K562 (cell line): Measurements from ENCODE around the gene SEC14L5. TPM values are rescaled to one million over a fixed set of nuclear protein-coding genes. Genes with fewer than 3 reads are reported as not detected.

ENCODE experiments used
- CBFA2T2 ChIP-seq: fragments of 450-650 bp; conservative IDR thresholded peaks from 2 replicates; pipeline ENCODE4 v1.6.1; 2017; ENCODE audit warnings: mild to moderate bottlenecking
- CLOCK ChIP-seq: fragments of 250-450 bp; sonication (Bioruptor Pico); IDR thresholded peaks from 2 replicates; pipeline ENCODE4 v1.4.0; 2020; ENCODE audit warnings: mild to moderate bottlenecking, moderate library complexity, borderline replicate concordance
- EP400 ChIP-seq: fragments of 450-650 bp; IDR thresholded peaks from 2 replicates; pipeline ENCODE4 v1.6.1; 2017; ENCODE audit warnings: antibody characterized with exemption, mild to moderate bottlenecking, moderate library complexity
- ETS2 ChIP-seq: IDR thresholded peaks from 2 replicates; pipeline ENCODE4 v1.6.1; 2016; ENCODE audit warnings: borderline replicate concordance, missing genetic modification characterization, mild to moderate bottlenecking, moderate library complexity, missing compliant biosample characterization; ENCODE audit not compliant: poor library complexity, severe bottlenecking
- FOXK1 ChIP-seq: sonication (generic); formaldehyde crosslinking; IDR thresholded peaks from 2 replicates; pipeline ENCODE4 v1.8.0; 2022; ENCODE audit warnings: missing genetic modification reagents, mild to moderate bottlenecking, borderline replicate concordance
- GATA2 ChIP-seq: sonication (generic); formaldehyde crosslinking; IDR thresholded peaks from 2 replicates; pipeline ENCODE4 v1.4.0; 2020; ENCODE audit warnings: mild to moderate bottlenecking, missing genetic modification reagents
- HDAC6 ChIP-seq: IDR thresholded peaks from 2 replicates; pipeline ENCODE4 v1.6.1; 2012; ENCODE audit warnings: low read depth, mild to moderate bottlenecking, control low read depth, inconsistent platforms, low read length, moderate library complexity
- NFIX ChIP-seq: fragments of 250-450 bp; sonication (Bioruptor Pico); IDR thresholded peaks from 2 replicates; pipeline ENCODE4 v1.4.0; 2020; ENCODE audit warnings: low read depth, mild to moderate bottlenecking, moderate library complexity
- NFRKB ChIP-seq: fragments of 450-650 bp; IDR thresholded peaks from 2 replicates; pipeline ENCODE4 v1.6.1; 2016; ENCODE audit warnings: low read depth
- NFXL1 ChIP-seq: fragments of 450-650 bp; formaldehyde crosslinking; IDR thresholded peaks from 2 replicates; pipeline ENCODE4 v1.4.0; 2021; ENCODE audit warnings: mild to moderate bottlenecking
- PHB ChIP-seq: fragments of 250-450 bp; sonication (Bioruptor Pico); IDR thresholded peaks from 2 replicates; pipeline ENCODE4 v1.5.0; 2021
- SRF ChIP-seq, 2 experiments: fragments of 250-450, 450-650 bp in 1 of 2; sonication (Bioruptor Pico) in 1 of 2; sonication (generic) in 1 of 2; formaldehyde crosslinking; IDR thresholded peaks; 2 replicates each; pipeline versions ENCODE4 v1.5.0 to v1.5.1; 2020 to 2022; ENCODE audit warnings: mild to moderate bottlenecking in 1 of 2, missing genetic modification reagents in 1 of 2
- TEAD2 ChIP-seq: fragments of 450-650 bp; IDR thresholded peaks from 2 replicates; pipeline ENCODE4 v1.6.1; 2016; ENCODE audit warnings: missing genetic modification characterization, control low read depth, missing compliant biosample characterization
- ZNF253 ChIP-seq: fragments of 250-450 bp; sonication (Bioruptor Pico); conservative IDR thresholded peaks from 2 replicates; pipeline ENCODE4 v1.6.1; 2021; ENCODE audit warnings: mild to moderate bottlenecking
- ZNF280B ChIP-seq: fragments of 250-450 bp; sonication (Bioruptor Pico); IDR thresholded peaks from 2 replicates; pipeline ENCODE4 v1.5.1; 2021; ENCODE audit warnings: mild to moderate bottlenecking
- ZNF764 ChIP-seq: fragments of 250-450 bp; sonication (Bioruptor Pico); IDR thresholded peaks from 2 replicates; pipeline ENCODE4 v1.4.0; 2020; ENCODE audit warnings: low read depth, mild to moderate bottlenecking, moderate library complexity
- polyA plus RNA-seq, 8 experiments: library from polyadenylated mRNA; depleted of rRNA in 4 of 8; stranded (reverse) in 5 of 8; unstranded in 3 of 8; fragments of >200 nt; fragmentation: Nextera tagmentation in 2 of 8; fragmentation: Illumina TruSeq in 1 of 8; extraction: Ambion mirVana in 2 of 8; extraction: Trizol in 1 of 8; gene quantifications; 2 replicates each; pipeline versions ENCODE4 v1.2.1 to v1.2.3, GENCODE V29; 2011 to 2014; ENCODE audit warnings: inconsistent platforms in 1 of 8, missing spikeins in 1 of 8
- total RNA-seq, 7 experiments: library from RNA; depleted of rRNA in 6 of 7; stranded (reverse); fragments of >200 nt in 6 of 7; fragmentation: Illumina TruSeq in 2 of 7; extraction: Trizol in 2 of 7; gene quantifications; 2 replicates each; pipeline versions ENCODE4 v1.2.1 to v1.2.3, GENCODE V29; 2011 to 2021; ENCODE audit warnings: low replicate concordance in 1 of 7
- TF ChIP-seq, protein P1 (sequence below): IDR thresholded peaks from 3 replicates; pipeline ENCODE4 v1.6.1; 2011; ENCODE audit warnings: borderline replicate concordance, mild to moderate bottlenecking, moderate library complexity; ENCODE audit not compliant: insufficient read length; ENCODE audit errors: extremely low read depth
- TF ChIP-seq, protein P2 (sequence below): fragments of 450-650 bp; IDR thresholded peaks from 2 replicates; pipeline ENCODE4 v1.6.1; 2014; ENCODE audit warnings: low read depth, mild to moderate bottlenecking, moderate library complexity, borderline replicate concordance

SEC14L5 gene
- total and polyA plus RNA-seq, 9 of the 15 experiments (the other 6 are each of a cell fraction or from before 2014, with no cell fraction given), result 0.11 TPM; not detected in 8

- TF ChIP-seq SRF (CRISPR knock-in tag; IDR thresholded peaks at IDR 0.05), result 0 out of 4 replicates have a peak, but pooled peaks of 1 of the 2 experiments have one; percentile 43
- no peak for TF ChIP-seq FOXK1
- TF ChIP-seq CBFA2T2, result peak; percentile 95
- TF ChIP-seq ZNF764 (CRISPR knock-in tag), result no peak
- TF ChIP-seq ZNF253 (CRISPR knock-in tag), result no peak
- no peak for TF ChIP-seq HDAC6
- TF ChIP-seq ETS2, result no peak
- no peak for TF ChIP-seq NFXL1 (CRISPR knock-in tag)
- no peak for TF ChIP-seq PHB (CRISPR knock-in tag)
- no peak for TF ChIP-seq NFIX (CRISPR knock-in tag)
- TF ChIP-seq NFRKB, result peak; percentile 62
- TF ChIP-seq, protein P1, sequence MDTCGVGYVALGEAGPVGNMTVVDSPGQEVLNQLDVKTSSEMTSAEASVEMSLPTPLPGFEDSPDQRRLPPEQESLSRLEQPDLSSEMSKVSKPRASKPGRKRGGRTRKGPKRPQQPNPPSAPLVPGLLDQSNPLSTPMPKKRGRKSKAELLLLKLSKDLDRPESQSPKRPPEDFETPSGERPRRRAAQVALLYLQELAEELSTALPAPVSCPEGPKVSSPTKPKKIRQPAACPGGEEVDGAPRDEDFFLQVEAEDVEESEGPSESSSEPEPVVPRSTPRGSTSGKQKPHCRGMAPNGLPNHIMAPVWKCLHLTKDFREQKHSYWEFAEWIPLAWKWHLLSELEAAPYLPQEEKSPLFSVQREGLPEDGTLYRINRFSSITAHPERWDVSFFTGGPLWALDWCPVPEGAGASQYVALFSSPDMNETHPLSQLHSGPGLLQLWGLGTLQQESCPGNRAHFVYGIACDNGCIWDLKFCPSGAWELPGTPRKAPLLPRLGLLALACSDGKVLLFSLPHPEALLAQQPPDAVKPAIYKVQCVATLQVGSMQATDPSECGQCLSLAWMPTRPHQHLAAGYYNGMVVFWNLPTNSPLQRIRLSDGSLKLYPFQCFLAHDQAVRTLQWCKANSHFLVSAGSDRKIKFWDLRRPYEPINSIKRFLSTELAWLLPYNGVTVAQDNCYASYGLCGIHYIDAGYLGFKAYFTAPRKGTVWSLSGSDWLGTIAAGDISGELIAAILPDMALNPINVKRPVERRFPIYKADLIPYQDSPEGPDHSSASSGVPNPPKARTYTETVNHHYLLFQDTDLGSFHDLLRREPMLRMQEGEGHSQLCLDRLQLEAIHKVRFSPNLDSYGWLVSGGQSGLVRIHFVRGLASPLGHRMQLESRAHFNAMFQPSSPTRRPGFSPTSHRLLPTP, result no peak
- TF ChIP-seq ZNF280B (CRISPR knock-in tag), result no peak
- no peak for TF ChIP-seq GATA2 (CRISPR knock-in tag)
- TF ChIP-seq, protein P2, sequence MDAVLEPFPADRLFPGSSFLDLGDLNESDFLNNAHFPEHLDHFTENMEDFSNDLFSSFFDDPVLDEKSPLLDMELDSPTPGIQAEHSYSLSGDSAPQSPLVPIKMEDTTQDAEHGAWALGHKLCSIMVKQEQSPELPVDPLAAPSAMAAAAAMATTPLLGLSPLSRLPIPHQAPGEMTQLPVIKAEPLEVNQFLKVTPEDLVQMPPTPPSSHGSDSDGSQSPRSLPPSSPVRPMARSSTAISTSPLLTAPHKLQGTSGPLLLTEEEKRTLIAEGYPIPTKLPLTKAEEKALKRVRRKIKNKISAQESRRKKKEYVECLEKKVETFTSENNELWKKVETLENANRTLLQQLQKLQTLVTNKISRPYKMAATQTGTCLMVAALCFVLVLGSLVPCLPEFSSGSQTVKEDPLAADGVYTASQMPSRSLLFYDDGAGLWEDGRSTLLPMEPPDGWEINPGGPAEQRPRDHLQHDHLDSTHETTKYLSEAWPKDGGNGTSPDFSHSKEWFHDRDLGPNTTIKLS, result no peak
- no peak for TF ChIP-seq CLOCK (CRISPR knock-in tag)
- no peak for TF ChIP-seq TEAD2 (tag)
- TF ChIP-seq EP400, result peak; percentile 62; the same call in 1 of the 2 replicates
Measured at GRCh38 chr16:5033256-5034166, 75.4 kb downstream of the SEC14L5 start, which contains the start of gene NAGPA (continued).
